Upper lobe of left lung (tissue), 4 donors: ENCODE data around the gene SCN5A.

ENCODE experiments used
- CTCF ChIP-seq, 6 experiments: fragments of 450-650 bp in 4 of 6; fragments of 200-600 bp in 2 of 6; sonication (generic) in 2 of 6; IDR thresholded peaks; one replicate each; pipeline ENCODE4 v1.5.1; 2016 to 2019; ENCODE audit warnings: antibody characterized with exemption in 6 of 6
- EP300 ChIP-seq, 4 donors: sonication (generic); formaldehyde crosslinking; IDR thresholded peaks; one replicate each; pipeline ENCODE4 v1.5.1; 2017; ENCODE audit warnings: antibody characterized with exemption in 4 of 4, control low read depth in 2 of 4
- POLR2AphosphoS5 ChIP-seq, 2 donors: sonication (generic); formaldehyde crosslinking; IDR thresholded peaks; one replicate each; pipeline ENCODE4 v1.5.1; 2017; ENCODE audit warnings: antibody characterized with exemption in 2 of 2

GRCh38 chr3:38669668-38670067, 20.2 kb upstream of the SCN5A start:
- no peak for TF ChIP-seq POLR2AphosphoS5 (IDR thresholded peaks at IDR 0.05)
- TF ChIP-seq EP300 (IDR thresholded peaks at IDR 0.05), result no peak
- TF ChIP-seq CTCF (IDR thresholded peaks at IDR 0.05), result no peak
